Measurements from ENCODE around the gene USP24.

USP24 gene

GRCh38 chr1:55054396-55054795 lies 160.8 kb downstream of the USP24 start:
- no peak for TF ChIP-seq GATA1 (IDR thresholded peaks at IDR 0.05; ENCODE audit: low read depth, low read length)
- no peak for TF ChIP-seq POLR2A (IDR thresholded peaks at IDR 0.05; ENCODE audit: low read length)
- DNase-seq = no peak

GRCh38 chr1:55053265-55053954 lies 161.8 kb downstream of the USP24 start:
- no peak for DNase-seq
- TF ChIP-seq GATA1 (IDR thresholded peaks at IDR 0.05; ENCODE audit: low read depth, low read length) (no peak), POLR2A (IDR thresholded peaks at IDR 0.05; ENCODE audit: low read length) (no peak)

- TF ChIP-seq GATA1 (IDR thresholded peaks at IDR 0.05; ENCODE audit: low read depth, low read length) = no peak
- TF ChIP-seq POLR2A (IDR thresholded peaks at IDR 0.05; ENCODE audit: low read length) = no peak
- DNase-seq = no peak
These were observed 162.7 kb downstream of the USP24 start for GRCh38 chr1:55052221-55053142.

GRCh38 chr1:55051621-55052020 lies 163.5 kb downstream of the USP24 start:
- DNase-seq = no peak
- no peak for TF ChIP-seq POLR2A (IDR thresholded peaks at IDR 0.05; ENCODE audit: low read length)
- TF ChIP-seq GATA1 (IDR thresholded peaks at IDR 0.05; ENCODE audit: low read depth, low read length) = no peak

GRCh38 chr1:55051169-55051568 lies 164.0 kb downstream of the USP24 start:
- no peak for DNase-seq
- TF ChIP-seq POLR2A (IDR thresholded peaks at IDR 0.05; ENCODE audit: low read length) (no peak), GATA1 (IDR thresholded peaks at IDR 0.05; ENCODE audit: low read depth, low read length) (no peak)

- no peak for DNase-seq
- TF ChIP-seq POLR2A (IDR thresholded peaks at IDR 0.05; ENCODE audit: low read length) (no peak), GATA1 (IDR thresholded peaks at IDR 0.05; ENCODE audit: low read depth, low read length) (no peak)
These were observed 164.9 kb downstream of the USP24 start for GRCh38 chr1:55050283-55050682.

GRCh38 chr1:55049914-55050278 lies 165.3 kb downstream of the USP24 start:
- TF ChIP-seq GATA1 (IDR thresholded peaks at IDR 0.05; ENCODE audit: low read depth, low read length) = no peak
- no peak for TF ChIP-seq POLR2A (IDR thresholded peaks at IDR 0.05; ENCODE audit: low read length)
- no peak for DNase-seq

- no peak for DNase-seq
- TF ChIP-seq GATA1 (IDR thresholded peaks at IDR 0.05; ENCODE audit: low read depth, low read length) (no peak), POLR2A (IDR thresholded peaks at IDR 0.05; ENCODE audit: low read length) (no peak)
These were observed 165.8 kb downstream of the USP24 start for GRCh38 chr1:55049271-55049913.

GRCh38 chr1:55048453-55049270 lies 166.5 kb downstream of the USP24 start:
- no peak for TF ChIP-seq POLR2A (IDR thresholded peaks at IDR 0.05; ENCODE audit: low read length)
- TF ChIP-seq GATA1 (IDR thresholded peaks at IDR 0.05; ENCODE audit: low read depth, low read length) = no peak

GRCh38 chr1:55047611-55048010 lies 167.6 kb downstream of the USP24 start:
- TF ChIP-seq GATA1 (IDR thresholded peaks at IDR 0.05; ENCODE audit: low read depth, low read length) (no peak), POLR2A (IDR thresholded peaks at IDR 0.05; ENCODE audit: low read length) (no peak)
- DNase-seq = no peak

More at GRCh38 chr1:55048453-55049270, 166.5 kb downstream of the USP24 start:
- DNase-seq = no peak

- DNase-seq = no peak
- TF ChIP-seq POLR2A (IDR thresholded peaks at IDR 0.05; ENCODE audit: low read length) = no peak
- TF ChIP-seq GATA1 (IDR thresholded peaks at IDR 0.05; ENCODE audit: low read depth, low read length) = no peak
These were observed 168.3 kb downstream of the USP24 start for GRCh38 chr1:55046871-55047270.

GRCh38 chr1:55045430-55045829 lies 169.7 kb downstream of the USP24 start:
- TF ChIP-seq POLR2A (IDR thresholded peaks at IDR 0.05; ENCODE audit: low read length) = no peak
- TF ChIP-seq GATA1 (IDR thresholded peaks at IDR 0.05; ENCODE audit: low read depth, low read length) = no peak
- no peak for DNase-seq

GRCh38 chr1:55044617-55045397 lies 170.4 kb downstream of the USP24 start:
- no peak for TF ChIP-seq POLR2A (IDR thresholded peaks at IDR 0.05; ENCODE audit: low read length)
- no peak for TF ChIP-seq GATA1 (IDR thresholded peaks at IDR 0.05; ENCODE audit: low read depth, low read length)
- no peak for DNase-seq

Measured in erythroblast (primary cell).